HepG2 (cell line): ENCODE results near the gene LPAR1. TPM values are rescaled to one million over a fixed set of nuclear protein-coding genes. Genes with fewer than 3 reads are reported as not detected.

ENCODE experiments used
- ATAC-seq: fragments of 200-7000 bp; cut with Tn5 transposase; 3 replicates; pipeline ENCODE4 v1.9.1; 2020; ENCODE audit warnings: mild to moderate bottlenecking, moderate library complexity
- BruUV-seq: library from RNA; stranded (reverse); fragments of 400-500 nt; replicated peaks from 2 replicates; lab custom pipeline; 2021; lab: Mats Ljungman, UMichigan
- CTCF ChIA-PET: fragments of 300-600 bp; formaldehyde crosslinking; extraction: SDS; loops from one replicate; lab custom pipeline; 2021; ENCODE audit warnings: low total read pairs, inconsistent platforms, low intra/inter-chr PET ratio; lab: Yijun Ruan, JAX
- POLR2A ChIA-PET: fragments of 350-600 bp; sonication (Branson Sonifier 250); formaldehyde crosslinking; loops from one replicate; lab custom pipeline; 2020; ENCODE audit warnings: antibody characterized with exemption, inconsistent platforms; lab: Yijun Ruan, JAX
- DNase-seq: peaks from one replicate; pipeline ENCODE4 v3.0.0-alpha.2; 2015; ENCODE audit warnings: low spot score
- FAIRE-seq: peaks from 3 replicates; lab custom pipeline; 2011; peaks lifted over from hg19 to GRCh38; lab: Jason Lieb, UNC
- H2AFZ ChIP-seq: one replicate; pipeline ENCODE4 v1.6.1; 2011; ENCODE audit warnings: low read length, inconsistent platforms
- H3K27ac ChIP-seq: fragments of 300-600 bp; 3 replicates; pipeline ENCODE4 v1.8.0; 2011; ENCODE audit warnings: mixed run types, mild to moderate bottlenecking, mixed read lengths, low read length, inconsistent platforms; ENCODE audit not compliant: insufficient read depth; ENCODE audit errors: extremely low read length
- H3K27me3 ChIP-seq, 2 experiments: fragments of 200-600 bp in 1 of 2; 2 replicates in 1 of 2; 3 replicates in 1 of 2; pipeline versions ENCODE4 v1.6.0 to v1.8.0; 2011; ENCODE audit warnings: low read length in 2 of 2, mild to moderate bottlenecking in 2 of 2, moderate library complexity in 2 of 2, inconsistent platforms in 1 of 2; ENCODE audit not compliant: insufficient read depth in 2 of 2, control insufficient read depth in 1 of 2
- H3K36me3 ChIP-seq, 2 experiments: fragments of 200-600 bp in 1 of 2; replicated peaks in 1 of 2; 2 replicates in 1 of 2; 3 replicates in 1 of 2; pipeline versions ENCODE4 v1.5.1 to v1.8.0; 2011; ENCODE audit warnings: low read length in 2 of 2, inconsistent platforms in 1 of 2; ENCODE audit not compliant: insufficient read depth in 2 of 2, control insufficient read depth in 1 of 2
- H3K4me1 ChIP-seq: 2 replicates; pipeline ENCODE4 v1.5.1; 2012; ENCODE audit warnings: low read length, inconsistent platforms; ENCODE audit not compliant: insufficient read depth
- H3K4me2 ChIP-seq: 2 replicates; pipeline ENCODE4 v1.6.0; 2011; ENCODE audit warnings: low read depth, low read length, inconsistent platforms
- H3K4me3 ChIP-seq, 3 experiments: fragments of 200-600 bp in 1 of 3; sonication (generic), shearing (Covaris generic) in 1 of 3; replicated peaks in 1 of 3; 2 replicates each; pipeline ENCODE4 v1.5.1; 2011 to 2016; ENCODE audit warnings: low read length in 3 of 3, inconsistent platforms in 2 of 3, low read depth in 2 of 3, mild to moderate bottlenecking in 2 of 3, control low read depth in 1 of 3, mixed read lengths in 1 of 3; ENCODE audit not compliant: insufficient read depth in 1 of 3
- H3K79me2 ChIP-seq: one replicate; pipeline ENCODE4 v1.6.1; 2011; ENCODE audit warnings: low read length, inconsistent platforms; ENCODE audit not compliant: insufficient read depth
- H3K9ac ChIP-seq: 2 replicates; pipeline ENCODE4 v1.6.0; 2011; ENCODE audit warnings: mild to moderate bottlenecking, low read depth, low read length, inconsistent platforms; ENCODE audit not compliant: insufficient read depth
- H3K9me3 ChIP-seq: 2 replicates; pipeline ENCODE4 v1.5.1; 2012; ENCODE audit warnings: mild to moderate bottlenecking, low read length
- H4K20me1 ChIP-seq: 2 replicates; pipeline ENCODE4 v1.6.0; 2011; ENCODE audit warnings: inconsistent platforms, mild to moderate bottlenecking, low read length, moderate library complexity; ENCODE audit not compliant: insufficient read depth
- BRD4 ChIP-seq: sonication (generic); formaldehyde crosslinking; IDR thresholded peaks from 2 replicates; pipeline ENCODE4 v1.4.0; 2020; ENCODE audit warnings: missing genetic modification reagents
- HOXA9 ChIP-seq: sonication (generic); formaldehyde crosslinking; IDR thresholded peaks from 2 replicates; pipeline ENCODE4 v1.8.1; 2022; ENCODE audit warnings: missing genetic modification reagents, mild to moderate bottlenecking, moderate library complexity, borderline replicate concordance
- KDM5B ChIP-seq: sonication (generic); formaldehyde crosslinking; IDR thresholded peaks from 2 replicates; pipeline ENCODE4 v1.4.0; 2020; ENCODE audit warnings: missing genetic modification reagents, mild to moderate bottlenecking, borderline replicate concordance
- NFYB ChIP-seq: sonication (generic); formaldehyde crosslinking; IDR thresholded peaks from 2 replicates; pipeline ENCODE4 v1.4.0; 2020; ENCODE audit warnings: missing genetic modification reagents
- NR2F6 ChIP-seq, 2 experiments: IDR thresholded peaks; 2 replicates each; pipeline ENCODE4 v1.6.1; 2016; ENCODE audit warnings: antibody characterized with exemption in 1 of 2, mild to moderate bottlenecking in 1 of 2
- PAX8 ChIP-seq: sonication (generic); formaldehyde crosslinking; IDR thresholded peaks from 2 replicates; pipeline ENCODE4 v1.8.0; 2022; ENCODE audit warnings: mild to moderate bottlenecking, missing genetic modification reagents, borderline replicate concordance
- PRDM10 ChIP-seq: sonication (generic); formaldehyde crosslinking; IDR thresholded peaks from 2 replicates; pipeline ENCODE4 v1.4.0; 2020; ENCODE audit warnings: low read depth, missing genetic modification reagents
- SIX1 ChIP-seq: sonication (generic); formaldehyde crosslinking; IDR thresholded peaks from 2 replicates; pipeline ENCODE4 v1.4.0; 2020; ENCODE audit warnings: missing genetic modification reagents, borderline replicate concordance
- ZBTB25 ChIP-seq: IDR thresholded peaks from 2 replicates; pipeline ENCODE4 v1.6.1; 2018; ENCODE audit warnings: missing genetic modification reagents
- ZMYM2 ChIP-seq: sonication (generic); formaldehyde crosslinking; IDR thresholded peaks from 2 replicates; pipeline ENCODE4 v1.8.0; 2022; ENCODE audit warnings: mild to moderate bottlenecking, missing genetic modification reagents
- ZNF234 ChIP-seq: sonication (generic); formaldehyde crosslinking; conservative IDR thresholded peaks from 2 replicates; pipeline ENCODE4 v1.5.1; 2020; ENCODE audit warnings: mild to moderate bottlenecking, missing genetic modification reagents
- ZNF577 ChIP-seq: sonication (generic); formaldehyde crosslinking; IDR thresholded peaks from 2 replicates; pipeline ENCODE4 v1.4.0; 2020; ENCODE audit warnings: mild to moderate bottlenecking, low read depth, missing genetic modification reagents, borderline replicate concordance
- WGBS: methylation state at CpG from one replicate; pipeline ENCODE4 v1.1.6; 2017; ENCODE audit warnings: low lambda C conversion rate; 5-methylcytosine and 5-hydroxymethylcytosine counted together
- in situ Hi-C: cut with HindIII; loops from 2 replicates; pipeline ENCODE4 v1.10.0; 2017; ENCODE audit warnings: low pct_unique_long_range_greater_than_20kb; ENCODE audit not compliant: extremely low pct_ligation_motif_present
- intact Hi-C: fragments of 100-400 bp; cut with micrococcal nuclease; formaldehyde crosslinking; loops from one replicate; pipeline ENCODE4 v1.10.0; 2022; ENCODE audit not compliant: unreplicated experiment
- polyA plus RNA-seq, 8 experiments: library from polyadenylated mRNA; depleted of rRNA in 3 of 8; stranded (reverse) in 7 of 8; unstranded in 1 of 8; fragments of >200 nt; fragmentation: Illumina TruSeq in 4 of 8; extraction: Trizol in 4 of 8; gene quantifications; 2 replicates each; pipeline versions ENCODE4 v1.2.1 to v1.2.3, GENCODE V29; 2011 to 2016; ENCODE audit warnings: low read depth in 4 of 8, missing spikeins in 1 of 8, mixed read lengths in 1 of 8; ENCODE audit not compliant: insufficient read depth in 1 of 8
- total RNA-seq, 5 experiments: library from RNA; depleted of rRNA; stranded (reverse); fragments of >200 nt; fragmentation: Illumina TruSeq; extraction: Trizol; gene quantifications; 2 replicates each; pipeline ENCODE4 v1.2.3, GENCODE V29; 2016; ENCODE audit warnings: low read depth in 1 of 5
- TF ChIP-seq, protein P1 (sequence below): sonication (generic); formaldehyde crosslinking; IDR thresholded peaks from 2 replicates; pipeline ENCODE4 v1.4.0; 2020; ENCODE audit warnings: missing genetic modification reagents
- TF ChIP-seq, protein P2 (sequence below): sonication (generic); formaldehyde crosslinking; IDR thresholded peaks from 2 replicates; pipeline ENCODE4 v1.8.0; 2022; ENCODE audit warnings: mild to moderate bottlenecking, missing genetic modification reagents, moderate library complexity
- TF ChIP-seq, protein P3 (sequence below): sonication (generic); formaldehyde crosslinking; IDR thresholded peaks from 2 replicates; pipeline ENCODE4 v1.8.0; 2022; ENCODE audit warnings: missing genetic modification reagents, low read depth, mild to moderate bottlenecking, borderline replicate concordance

Gene LPAR1
- total and polyA plus RNA-seq, 2 of the 13 experiments (the other 11 are each of a cell fraction or from before 2014, with no cell fraction given) = not detected

GRCh38 chr9:111030492-111030891, 7.8 kb downstream of the LPAR1 start:
- TF ChIP-seq NR2F6 (IDR thresholded peaks at IDR 0.05) = no peak
- no peak for TF ChIP-seq NR2F6 (CRISPR knock-in tag; IDR thresholded peaks at IDR 0.05)
- TF ChIP-seq KDM5B (CRISPR knock-in tag) = no peak
- TF ChIP-seq HOXA9 (CRISPR knock-in tag) = no peak
- TF ChIP-seq ZNF234 = no peak
- TF ChIP-seq, protein P1, sequence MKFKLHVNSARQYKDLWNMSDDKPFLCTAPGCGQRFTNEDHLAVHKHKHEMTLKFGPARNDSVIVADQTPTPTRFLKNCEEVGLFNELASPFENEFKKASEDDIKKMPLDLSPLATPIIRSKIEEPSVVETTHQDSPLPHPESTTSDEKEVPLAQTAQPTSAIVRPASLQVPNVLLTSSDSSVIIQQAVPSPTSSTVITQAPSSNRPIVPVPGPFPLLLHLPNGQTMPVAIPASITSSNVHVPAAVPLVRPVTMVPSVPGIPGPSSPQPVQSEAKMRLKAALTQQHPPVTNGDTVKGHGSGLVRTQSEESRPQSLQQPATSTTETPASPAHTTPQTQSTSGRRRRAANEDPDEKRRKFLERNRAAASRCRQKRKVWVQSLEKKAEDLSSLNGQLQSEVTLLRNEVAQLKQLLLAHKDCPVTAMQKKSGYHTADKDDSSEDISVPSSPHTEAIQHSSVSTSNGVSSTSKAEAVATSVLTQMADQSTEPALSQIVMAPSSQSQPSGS (CRISPR knock-in tag) = no peak
- TF ChIP-seq, protein P2, sequence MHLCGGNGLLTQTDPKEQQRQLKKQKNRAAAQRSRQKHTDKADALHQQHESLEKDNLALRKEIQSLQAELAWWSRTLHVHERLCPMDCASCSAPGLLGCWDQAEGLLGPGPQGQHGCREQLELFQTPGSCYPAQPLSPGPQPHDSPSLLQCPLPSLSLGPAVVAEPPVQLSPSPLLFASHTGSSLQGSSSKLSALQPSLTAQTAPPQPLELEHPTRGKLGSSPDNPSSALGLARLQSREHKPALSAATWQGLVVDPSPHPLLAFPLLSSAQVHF = no peak
- TF ChIP-seq, protein P3, sequence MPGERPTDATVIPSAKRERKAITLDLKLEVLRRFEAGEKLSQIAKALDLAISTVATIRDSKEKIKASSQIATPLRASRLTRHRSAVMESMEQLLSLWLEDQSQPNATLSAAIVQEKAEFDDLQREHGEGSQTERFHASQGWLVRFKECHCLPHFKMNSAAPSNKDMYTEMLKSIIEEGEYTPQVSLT (CRISPR knock-in tag) = no peak
- TF ChIP-seq NFYB (CRISPR knock-in tag) = no peak
- no peak for TF ChIP-seq PAX8 (CRISPR knock-in tag)
- no peak for TF ChIP-seq ZMYM2 (CRISPR knock-in tag)
- no peak for TF ChIP-seq ZBTB25
- no peak for TF ChIP-seq PRDM10
- TF ChIP-seq BRD4 (CRISPR knock-in tag) = no peak
- TF ChIP-seq SIX1 (CRISPR knock-in tag) = no peak
- TF ChIP-seq ZNF577 = no peak
- H3K36me3 ChIP-seq = no peaks in the 10 kb centered on the region
- ChIA-PET POLR2A (no interaction called here), CTCF (no interaction called here)
- H3K4me3 ChIP-seq = no peak overlapping the region
- no peaks in the 10 kb centered on the region for H4K20me1 ChIP-seq
- in situ Hi-C loops = no loop called here
- no peak overlapping the region for H2AFZ ChIP-seq
- DNase-seq (no peak), FAIRE-seq (no peak), ATAC-seq (no peak)
- intact Hi-C loops = no loop called here
- H3K4me1 ChIP-seq = no peaks in the 10 kb centered on the region
- WGBS = 18% methylated on average over 5 of the region's 5 CpGs
- H3K9ac ChIP-seq = no peak overlapping the region
- H3K4me2 ChIP-seq = no peak overlapping the region
- BruUV-seq = no TSS peak
- H3K9me3 ChIP-seq = no peaks in the 10 kb centered on the region
- H3K27ac ChIP-seq = no peak overlapping the region
- peaks cover 0 to 6% of the 10 kb centered on the region in 2 experiments; a peak in 2 of 5 replicates for H3K27me3 ChIP-seq
- H3K79me2 ChIP-seq = no peaks in the 10 kb centered on the region
